HK-2 (cell line): ENCODE results near the gene OR5L1.

Experiments
- DNase-seq: peaks from one replicate; pipeline ENCODE4 v3.0.0-alpha.2; 2018; ENCODE audit not compliant: unreplicated experiment

OR5L1 gene

DNA sequence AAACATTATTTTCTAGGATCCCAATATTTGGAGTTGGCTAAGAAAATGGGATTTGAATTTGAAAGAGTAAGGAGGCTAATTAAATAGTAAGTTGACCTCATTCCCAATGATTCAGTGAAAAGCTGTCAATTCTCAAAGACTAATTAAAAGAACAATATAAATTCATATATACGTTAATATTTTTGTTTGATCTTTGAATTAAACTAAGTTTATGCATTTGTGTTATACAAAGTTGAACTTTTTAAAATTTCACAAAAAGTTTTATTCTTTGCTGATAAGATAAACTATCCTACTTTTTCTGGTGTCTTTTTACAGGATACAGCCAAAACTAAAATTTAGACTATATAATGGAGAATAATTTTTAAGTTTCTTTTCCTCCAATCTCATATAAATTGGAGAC lies at the start of gene OR5L1:
TSS of gene OR5L1 (plus strand) at position 301 of the 400 bp plus-strand sequence. CDS start 100 bp downstream, outside the sequence.
- DNase-seq = no peak

DNA sequence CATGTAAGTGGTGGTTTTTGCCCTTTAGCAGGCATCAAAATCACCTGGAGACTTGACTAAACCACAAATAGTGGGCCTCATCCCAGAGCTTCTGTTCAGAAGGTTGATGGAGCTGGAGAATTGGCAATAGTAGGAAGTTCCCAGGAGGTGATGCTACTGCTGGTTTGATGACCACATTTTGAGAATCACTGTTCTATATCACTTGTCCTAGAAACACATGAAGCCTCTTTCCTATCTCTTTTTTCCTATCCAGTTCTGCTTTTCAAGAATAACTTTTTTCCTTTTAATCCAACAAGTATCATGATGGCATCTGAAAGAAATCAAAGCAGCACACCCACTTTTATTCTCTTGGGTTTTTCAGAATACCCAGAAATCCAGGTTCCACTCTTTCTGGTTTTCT lies 38.0 kb upstream of the OR5L1 start, which contains the start of gene OR5D13:
TSS of gene OR5D13 (plus strand) at position 301 of the 400 bp plus-strand sequence. CDS start at position 301, 0 bp downstream.
- no peak for DNase-seq

DNA sequence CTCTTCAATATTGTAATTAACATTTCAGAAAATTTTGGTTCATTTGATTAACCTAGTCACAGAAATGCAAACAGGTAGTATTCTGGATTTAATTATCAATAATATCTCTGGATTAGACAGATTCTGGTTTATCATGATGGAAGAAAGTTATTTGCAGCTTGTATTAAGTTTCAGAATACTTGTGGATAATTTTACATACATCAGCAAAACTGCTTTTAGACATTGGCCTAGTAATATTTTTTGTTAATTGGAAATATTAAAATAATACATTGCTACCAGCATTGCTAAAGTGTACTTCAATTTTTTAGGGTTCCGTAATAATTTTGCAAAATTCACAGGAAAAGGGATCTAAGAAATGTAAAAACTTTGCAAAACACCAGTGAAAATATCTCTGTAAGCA lies 19.6 kb upstream of the OR5L1 start:
- no peak for DNase-seq

DNA sequence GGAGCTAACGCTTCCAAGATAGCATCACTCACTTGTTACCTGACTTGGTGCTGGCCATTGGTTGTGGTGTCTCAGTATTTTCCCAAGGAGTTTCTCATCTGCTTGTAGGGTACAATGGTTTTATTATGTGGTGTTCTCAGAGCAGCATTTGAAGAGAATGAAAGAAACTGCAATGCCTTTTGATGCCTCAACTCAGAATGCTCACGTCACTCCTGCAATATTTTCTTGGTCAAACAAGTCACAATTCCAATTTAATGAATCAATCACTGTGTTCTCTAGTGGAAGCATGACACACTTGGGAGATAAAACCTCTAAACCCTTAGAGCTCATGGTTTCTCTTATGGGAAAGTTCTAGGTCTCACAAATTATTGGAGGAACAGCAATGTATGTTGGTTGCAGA lies 17.8 kb upstream of the OR5L1 start:
- DNase-seq = no peak

DNA sequence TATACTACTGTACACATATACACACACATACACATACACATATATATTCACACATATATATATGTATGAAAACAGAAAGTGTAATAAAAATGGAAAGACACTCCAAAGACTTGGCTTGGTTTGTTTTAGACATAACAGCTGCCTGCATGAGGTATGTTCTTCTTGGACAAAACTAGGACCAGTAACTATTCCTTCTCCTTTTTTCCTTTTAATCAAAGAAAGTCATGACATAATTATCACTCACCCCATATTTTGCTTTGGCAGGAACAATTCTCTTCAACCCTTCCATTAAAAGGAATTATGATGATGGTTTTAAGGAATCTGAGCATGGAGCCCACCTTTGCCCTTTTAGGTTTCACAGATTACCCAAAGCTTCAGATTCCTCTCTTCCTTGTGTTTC lies 15.9 kb upstream of the OR5L1 start, which contains the start of gene OR5D14:
TSS of gene OR5D14 (plus strand) at position 301 of the 400 bp plus-strand sequence. CDS start at position 301, 0 bp downstream.
- no peak for DNase-seq

DNA sequence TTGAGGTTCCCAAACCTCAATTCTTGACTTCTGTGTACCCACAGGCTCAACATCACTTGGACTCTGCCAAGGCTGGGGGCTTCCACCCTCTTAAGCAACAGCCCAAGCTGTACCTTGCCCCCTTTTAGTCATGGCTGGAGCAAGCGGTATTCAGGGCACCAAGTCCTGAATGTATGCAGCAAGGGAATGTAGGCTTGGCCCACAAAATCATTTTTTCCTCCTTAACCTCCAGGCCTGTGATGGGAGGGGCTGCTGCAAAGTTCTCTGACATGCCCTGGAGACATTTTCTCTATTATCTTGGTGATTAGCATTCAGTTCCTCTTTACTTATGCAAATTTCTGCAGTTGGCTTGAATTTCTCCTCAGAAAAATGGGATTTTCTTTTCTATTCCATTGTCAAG lies 4.9 kb upstream of the OR5L1 start:
- no peak for DNase-seq

DNA sequence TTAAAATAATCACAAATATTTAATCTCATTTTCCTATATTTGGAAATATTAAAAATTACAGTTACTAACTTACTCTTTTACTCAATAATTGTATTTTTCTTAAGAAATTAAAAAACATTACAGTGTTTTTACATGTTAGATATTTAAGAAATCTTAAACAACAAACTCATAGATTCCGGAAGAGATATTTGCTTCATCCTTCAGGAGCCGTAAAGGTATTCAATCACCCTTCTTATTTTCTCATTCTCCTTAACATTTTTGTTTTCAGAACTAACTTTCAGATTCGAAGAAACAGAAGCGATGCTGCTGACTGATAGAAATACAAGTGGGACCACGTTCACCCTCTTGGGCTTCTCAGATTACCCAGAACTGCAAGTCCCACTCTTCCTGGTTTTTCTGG lies 8.2 kb downstream of the OR5L1 start, which contains the start of gene OR5D18:
TSS of gene OR5D18 (plus strand) at position 301 of the 400 bp plus-strand sequence. CDS start at position 301, 0 bp downstream.
- no peak for DNase-seq

DNA sequence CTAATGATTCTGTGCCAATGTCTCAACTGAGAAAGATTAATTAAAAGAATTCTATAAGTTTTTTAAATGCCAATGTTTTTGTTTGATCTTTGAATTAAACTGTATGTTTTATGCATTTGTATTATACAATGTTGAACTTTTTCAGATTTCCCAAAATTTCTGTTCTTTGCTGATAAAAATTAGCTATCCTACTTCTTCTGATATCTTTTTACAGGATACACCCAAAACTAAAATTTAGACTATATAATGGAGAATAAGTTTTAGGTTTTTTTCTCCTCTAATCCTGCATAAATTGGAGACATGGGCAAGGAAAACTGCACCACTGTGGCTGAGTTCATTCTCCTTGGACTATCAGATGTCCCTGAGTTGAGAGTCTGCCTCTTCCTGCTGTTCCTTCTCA lies 15.8 kb downstream of the OR5L1 start, which contains the start of gene OR5L2:
TSS of gene OR5L2 (plus strand) at position 301 of the 400 bp plus-strand sequence. CDS start at position 301, 0 bp downstream.
- DNase-seq = no peak

DNA sequence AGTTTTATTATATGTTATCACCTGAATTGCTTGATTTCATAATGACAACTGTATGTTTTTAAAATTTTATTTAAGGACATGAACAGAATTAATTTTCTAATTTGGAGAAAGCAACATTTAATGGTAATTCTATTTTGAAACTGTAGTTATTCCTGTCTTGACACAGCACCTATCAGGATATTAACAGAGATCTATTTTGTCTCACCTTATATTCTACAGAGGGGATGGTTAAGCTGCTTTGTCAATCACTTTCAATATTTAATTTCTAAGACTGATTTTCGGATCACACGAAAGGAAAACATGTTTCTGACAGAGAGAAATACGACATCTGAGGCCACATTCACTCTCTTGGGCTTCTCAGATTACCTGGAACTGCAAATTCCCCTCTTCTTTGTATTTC lies 27.3 kb downstream of the OR5L1 start, which contains the start of gene OR5D16:
TSS of gene OR5D16 (plus strand) at position 301 of the 400 bp plus-strand sequence. CDS start at position 301, 0 bp downstream.
- DNase-seq = no peak

DNA sequence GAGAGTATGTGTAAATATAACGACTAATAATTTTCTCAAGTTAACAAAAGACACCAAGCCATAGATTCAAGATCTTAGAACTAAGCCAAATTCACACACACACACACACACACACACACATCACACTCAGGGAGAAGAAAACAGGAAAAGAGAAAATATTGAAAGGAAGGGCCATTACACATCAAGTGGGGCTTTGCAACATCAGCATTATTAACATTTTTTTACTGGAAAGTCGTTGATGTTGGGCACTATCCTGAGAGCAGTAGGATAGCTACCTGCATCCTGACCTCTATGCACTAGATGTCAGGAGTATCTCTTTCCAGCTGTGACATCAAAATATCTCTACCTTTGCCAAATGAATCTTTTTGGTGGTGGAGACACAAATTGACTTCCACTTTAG lies 36.3 kb downstream of the OR5L1 start:
- DNase-seq = no peak

DNA sequence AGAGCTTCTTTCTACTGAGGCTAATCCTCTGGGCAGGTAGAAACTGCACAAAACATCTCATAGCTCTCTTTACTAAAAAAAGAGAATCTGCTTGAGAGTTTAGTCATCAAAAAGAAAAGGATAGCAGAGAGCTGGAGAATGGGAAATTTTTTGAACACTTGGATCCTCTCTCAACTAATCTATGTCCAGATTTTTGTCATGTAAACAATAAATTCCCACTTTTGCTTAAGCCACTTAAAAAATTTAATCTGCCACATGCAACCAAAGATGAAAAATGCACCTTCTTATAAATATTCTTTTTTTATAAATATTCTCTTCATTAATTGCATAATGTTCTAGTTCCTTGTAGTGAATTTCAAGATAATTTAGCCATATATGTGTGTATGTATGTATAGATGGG lies 37.9 kb downstream of the OR5L1 start:
- no peak for DNase-seq

DNA sequence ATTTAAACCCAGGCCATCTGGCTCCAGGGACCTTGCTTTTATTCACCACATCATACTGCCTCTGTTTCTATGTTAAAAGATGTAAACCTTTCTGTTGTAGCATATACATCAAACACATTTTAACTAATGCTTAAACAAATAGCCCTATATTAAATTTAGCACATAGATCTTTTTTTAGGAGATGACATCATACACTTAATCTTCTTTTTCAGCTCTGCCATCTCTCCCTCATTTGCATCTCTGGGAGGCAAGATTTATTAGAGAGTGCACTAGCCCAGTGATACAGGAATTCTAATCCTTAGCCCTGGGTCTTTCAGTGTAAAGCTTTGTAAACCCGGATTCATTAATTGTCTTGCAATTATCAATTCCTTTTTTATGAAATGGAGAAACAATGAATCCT lies 41.0 kb downstream of the OR5L1 start:
- no peak for DNase-seq

DNA sequence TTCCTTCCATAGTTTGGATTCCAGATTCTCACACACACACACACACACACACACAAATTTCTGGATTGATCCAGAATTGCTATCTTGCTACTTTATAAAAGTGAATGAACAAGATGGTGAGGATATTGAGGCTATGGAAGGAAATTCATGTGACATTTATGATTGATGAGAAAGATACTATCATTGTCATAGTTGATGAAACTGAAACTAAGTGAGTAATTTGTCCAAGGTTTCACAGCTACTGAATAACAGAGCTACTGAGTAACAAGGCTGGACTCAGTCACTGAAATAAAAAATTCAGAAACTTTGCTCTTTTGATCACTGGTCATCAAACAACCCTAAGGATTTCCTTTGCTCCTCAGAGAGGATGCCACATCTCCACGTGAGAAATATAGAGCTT lies 43.5 kb downstream of the OR5L1 start:
- no peak for DNase-seq
